Brain microvascular endothelial cell (primary cell): Measurements from ENCODE around the gene TCF19.
A peak's percentile ranks its signal among the peaks of the same experiment; 100 is the strongest.

Source experiments
- DNase-seq: peaks from one replicate; pipeline ENCODE4 v3.0.0-alpha.2; 2020
- H3K27ac ChIP-seq: fragments of 250-450 bp; sonication (Bioruptor Pico); 2 replicates; pipeline ENCODE4 v1.5.1; 2020; ENCODE audit warnings: mild to moderate bottlenecking, moderate library complexity
- H3K27me3 ChIP-seq: fragments of 250-450 bp; sonication (Bioruptor Pico); replicated peaks from 2 replicates; pipeline ENCODE4 v1.5.1; 2020; ENCODE audit warnings: mild to moderate bottlenecking
- H3K36me3 ChIP-seq: fragments of 250-450 bp; sonication (Bioruptor Pico); replicated peaks from 2 replicates; pipeline ENCODE4 v1.5.1; 2020; ENCODE audit warnings: mild to moderate bottlenecking
- H3K4me3 ChIP-seq: 2 replicates; pipeline ENCODE4 v1.5.1; 2011; ENCODE audit warnings: low read depth, mild to moderate bottlenecking, control low read depth, low read length, moderate library complexity
- CTCF ChIP-seq: IDR thresholded peaks from 2 replicates; pipeline ENCODE4 v1.5.1; 2011; ENCODE audit warnings: low read depth, mild to moderate bottlenecking, moderate library complexity, low read length, control low read depth, inconsistent platforms; ENCODE audit errors: missing control alignments
- in situ Hi-C: cut with HindIII; loops from 2 replicates; pipeline ENCODE4 v1.10.0; 2017; ENCODE audit warnings: low sequenced_read_pairs, low pct_ligation_motif_present

Gene TCF19

GRCh38 chr6:31143148-31143547, 15.2 kb upstream of the TCF19 start:
- in situ Hi-C loops, result no loop called here
- no peak for TF ChIP-seq CTCF
- peak; percentile 42 for DNase-seq
- Histone ChIP-seq H3K36me3 (no peaks in the 10 kb centered on the region), H3K4me3 (no peak overlapping the region), H3K27ac (no peak overlapping the region), H3K27me3 (no peaks in the 10 kb centered on the region)

- TF ChIP-seq CTCF, result no peak
- Histone ChIP-seq H3K36me3 (no peaks in the 10 kb centered on the region), H3K27ac (no peak overlapping the region), H3K4me3 (no peak overlapping the region), H3K27me3 (no peaks in the 10 kb centered on the region)
- DNase-seq, result no peak
- in situ Hi-C loops, result no loop called here
Observed at GRCh38 chr6:31144296-31144969, 14.0 kb upstream of the TCF19 start.

GRCh38 chr6:31144970-31145340, 13.4 kb upstream of the TCF19 start:
- no peak for TF ChIP-seq CTCF
- no peaks in the 10 kb centered on the region for H3K36me3 ChIP-seq

GRCh38 chr6:31145386-31145785, 13.0 kb upstream of the TCF19 start:
- Histone ChIP-seq H3K27ac (no peak overlapping the region), H3K4me3 (no peak overlapping the region), H3K36me3 (no peaks in the 10 kb centered on the region), H3K27me3 (no peaks in the 10 kb centered on the region)
- no peak for DNase-seq
- in situ Hi-C loops, result no loop called here
- TF ChIP-seq CTCF, result no peak

More at GRCh38 chr6:31144970-31145340, 13.4 kb upstream of the TCF19 start:
- H3K27me3 ChIP-seq, result no peaks in the 10 kb centered on the region
- in situ Hi-C loops, result no loop called here
- H3K27ac ChIP-seq, result no peak overlapping the region
- no peak for DNase-seq
- H3K4me3 ChIP-seq, result no peak overlapping the region

- no peak overlapping the region for H3K27ac ChIP-seq
- no peaks in the 10 kb centered on the region for H3K27me3 ChIP-seq
- DNase-seq, result no peak
- no peak overlapping the region for H3K4me3 ChIP-seq
- in situ Hi-C loops, result no loop called here
- no peaks in the 10 kb centered on the region for H3K36me3 ChIP-seq
- TF ChIP-seq CTCF, result no peak
Observed at GRCh38 chr6:31149827-31150447, 8.5 kb upstream of the TCF19 start.

GRCh38 chr6:31152781-31153180, 5.6 kb upstream of the TCF19 start:
- no peak overlapping the region for H3K27ac ChIP-seq
- no peak for DNase-seq
- in situ Hi-C loops, result no loop called here
- no peaks in the 10 kb centered on the region for H3K27me3 ChIP-seq
- H3K4me3 ChIP-seq, result no peak overlapping the region
- no peak for TF ChIP-seq CTCF
- no peaks in the 10 kb centered on the region for H3K36me3 ChIP-seq
